ENCODE data around the gene SLC15A4.
A peak's percentile ranks its signal among the peaks of the same experiment; 100 is the strongest.

Gene SLC15A4

DNA sequence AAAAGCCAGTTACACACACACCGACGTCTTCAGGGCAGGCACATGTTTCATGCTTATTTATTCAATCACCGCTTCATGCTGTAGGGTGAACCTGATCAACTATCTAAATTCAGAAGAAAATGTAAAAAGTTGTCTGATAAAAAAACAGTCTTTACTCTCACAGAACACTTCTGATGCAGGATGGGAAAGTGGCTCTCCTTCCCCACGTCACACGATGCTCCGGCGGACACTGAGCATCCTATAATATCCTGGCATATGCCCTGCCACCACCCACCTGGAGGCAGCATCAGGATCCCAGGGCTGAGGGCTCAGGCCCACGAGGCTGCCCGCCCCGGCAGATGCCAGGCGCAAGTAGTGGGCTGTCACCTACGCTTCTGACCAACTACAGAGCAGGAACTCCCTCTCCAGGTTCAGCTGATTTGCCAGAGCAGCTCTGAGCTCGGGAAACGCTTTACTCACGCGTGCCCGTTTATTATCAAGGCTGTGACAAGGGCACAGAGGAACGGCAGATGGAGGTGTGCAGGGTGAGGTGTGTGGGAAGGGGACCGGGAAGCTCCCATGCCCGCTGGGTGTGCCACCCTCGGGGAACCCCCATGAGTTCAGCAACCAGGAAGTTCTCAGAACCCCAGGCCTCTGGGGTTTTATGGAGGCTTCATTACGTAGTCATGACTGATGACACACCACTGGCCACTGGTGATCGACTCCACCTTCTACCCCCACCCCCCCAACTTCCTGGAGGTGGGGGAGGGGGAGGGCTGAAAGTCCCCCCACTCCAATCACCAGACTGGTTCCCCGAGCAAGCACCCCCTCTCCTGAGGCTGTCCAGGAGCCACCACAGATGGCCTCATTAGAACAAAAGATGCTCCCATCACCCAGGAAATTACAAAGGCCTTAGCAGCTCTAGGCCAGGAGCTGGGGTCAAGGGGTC is 32.1 kb downstream of the SLC15A4 start:
- ChIA-PET CTCF (interaction anchor here (5.9 to 9.7 kb wide), 2 partner anchors 9 to 19 kb away, joined by 28 to 71 read pairs; no protein-coding TSS in a partner anchor), POLR2A (no interaction called here)
- TF ChIP-seq, protein P1, sequence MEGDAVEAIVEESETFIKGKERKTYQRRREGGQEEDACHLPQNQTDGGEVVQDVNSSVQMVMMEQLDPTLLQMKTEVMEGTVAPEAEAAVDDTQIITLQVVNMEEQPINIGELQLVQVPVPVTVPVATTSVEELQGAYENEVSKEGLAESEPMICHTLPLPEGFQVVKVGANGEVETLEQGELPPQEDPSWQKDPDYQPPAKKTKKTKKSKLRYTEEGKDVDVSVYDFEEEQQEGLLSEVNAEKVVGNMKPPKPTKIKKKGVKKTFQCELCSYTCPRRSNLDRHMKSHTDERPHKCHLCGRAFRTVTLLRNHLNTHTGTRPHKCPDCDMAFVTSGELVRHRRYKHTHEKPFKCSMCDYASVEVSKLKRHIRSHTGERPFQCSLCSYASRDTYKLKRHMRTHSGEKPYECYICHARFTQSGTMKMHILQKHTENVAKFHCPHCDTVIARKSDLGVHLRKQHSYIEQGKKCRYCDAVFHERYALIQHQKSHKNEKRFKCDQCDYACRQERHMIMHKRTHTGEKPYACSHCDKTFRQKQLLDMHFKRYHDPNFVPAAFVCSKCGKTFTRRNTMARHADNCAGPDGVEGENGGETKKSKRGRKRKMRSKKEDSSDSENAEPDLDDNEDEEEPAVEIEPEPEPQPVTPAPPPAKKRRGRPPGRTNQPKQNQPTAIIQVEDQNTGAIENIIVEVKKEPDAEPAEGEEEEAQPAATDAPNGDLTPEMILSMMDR (IDR thresholded peaks at IDR 0.05; ENCODE audit: control extremely low read depth, extremely low read depth, low read depth, missing control alignments), result no peak
- no peak for DNase-seq (ENCODE audit: extremely low spot score)

DNA sequence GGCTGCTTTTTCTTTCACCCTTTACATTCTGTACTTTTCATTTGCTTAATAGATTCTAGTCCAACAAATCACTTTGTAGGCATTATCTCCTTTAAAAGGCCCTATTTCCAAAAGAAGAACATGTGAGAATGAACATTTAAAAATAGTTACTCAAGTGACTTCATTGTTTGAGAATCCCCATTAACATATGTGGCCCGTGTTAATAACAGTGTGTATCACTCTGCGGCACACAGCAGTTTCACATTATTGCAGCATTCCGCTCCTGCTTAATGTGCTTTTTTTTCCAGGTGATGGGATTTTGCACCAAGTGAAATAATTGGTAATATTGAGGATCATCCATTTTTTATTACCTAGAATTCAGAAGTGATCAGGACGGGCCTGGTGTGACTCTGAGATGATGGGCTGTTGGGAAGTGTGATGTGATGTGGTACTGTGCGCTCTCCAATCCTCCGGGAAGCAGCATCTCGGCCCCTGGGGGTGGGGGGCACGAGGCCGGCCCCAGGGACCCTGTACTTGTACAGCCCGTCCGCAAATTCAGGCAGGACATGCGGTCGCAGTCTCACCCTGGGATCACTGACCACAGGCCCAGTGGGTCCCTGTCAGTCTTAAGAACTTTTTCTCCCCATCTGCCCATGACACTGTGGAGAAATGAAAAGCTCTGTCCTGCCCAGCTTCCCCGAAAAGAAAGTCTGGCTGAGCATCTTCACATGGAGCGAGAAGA is 32.9 kb downstream of the SLC15A4 start:
- TF ChIP-seq, protein P1 (IDR thresholded peaks at IDR 0.05; ENCODE audit: control extremely low read depth, extremely low read depth, low read depth, missing control alignments), result no peak
- ChIA-PET POLR2A (interaction anchor here (1.0 to 1.9 kb wide), 2 partner anchors 19 to 30 kb away, joined by 5 to 9 read pairs; no protein-coding TSS in a partner anchor), CTCF (interaction anchor here (9.7 kb wide), 1 partner anchor 20 kb away, joined by 71 read pairs; no protein-coding TSS in a partner anchor)
- no peak for DNase-seq (ENCODE audit: extremely low spot score)

DNA sequence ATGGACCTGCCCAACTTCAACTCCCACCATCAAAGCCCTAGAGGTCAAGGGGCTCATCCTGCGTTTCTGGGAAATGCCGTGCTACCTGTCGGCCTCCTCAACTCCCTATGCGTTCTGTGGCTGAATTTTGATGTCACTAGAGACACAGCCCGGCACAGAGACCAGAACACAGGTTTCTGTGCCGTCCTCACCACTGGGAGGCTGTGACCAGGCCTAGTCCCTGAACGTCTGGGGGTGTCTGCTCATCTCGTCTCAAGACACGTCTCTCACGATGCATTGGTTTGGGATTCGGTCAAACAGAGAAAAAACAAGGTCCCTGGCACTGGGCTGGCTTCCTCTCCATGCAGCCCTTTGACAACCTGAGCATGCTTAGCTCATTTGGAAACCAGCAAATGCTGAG is 33.5 kb downstream of the SLC15A4 start:
- POLR2A ChIA-PET, result interaction anchor here (1.0 to 1.9 kb wide), 2 partner anchors 20 to 30 kb away, joined by 5 to 9 read pairs; no protein-coding TSS in a partner anchor
- TF ChIP-seq, protein P1 (IDR thresholded peaks at IDR 0.05; ENCODE audit: control extremely low read depth, extremely low read depth, low read depth, missing control alignments), result no peak
- CTCF ChIA-PET, result interaction anchor here (1.3 kb wide), 1 partner anchor 12 kb away, joined by 3 read pairs; no protein-coding TSS in a partner anchor

DNA sequence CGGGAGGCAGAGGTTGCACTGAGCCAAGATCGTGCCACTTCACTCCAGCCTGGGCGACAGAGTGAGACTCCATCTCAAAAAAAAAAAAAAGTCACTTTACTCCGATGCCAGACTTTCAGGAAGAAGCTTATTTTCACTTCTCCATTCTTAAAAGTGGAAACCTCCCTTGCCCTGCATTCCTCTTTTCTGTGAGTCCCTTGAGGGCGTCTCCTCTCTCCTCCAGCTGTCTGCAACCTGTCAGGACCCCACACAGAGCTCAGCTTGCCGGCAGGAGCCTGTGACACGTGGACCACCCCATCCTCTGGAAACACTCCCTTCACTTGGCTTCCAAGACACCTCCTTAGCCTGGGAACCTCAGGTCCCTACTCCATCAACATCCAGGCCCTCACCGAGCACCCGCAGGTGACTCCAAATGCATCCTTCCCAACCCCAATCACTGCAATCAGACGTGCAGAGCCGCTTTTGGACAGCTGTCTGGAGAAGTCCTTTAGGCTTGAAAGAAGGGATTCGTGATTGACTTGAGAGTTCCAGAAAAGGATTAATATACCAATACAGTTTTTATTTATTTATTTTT is 34.3 kb downstream of the SLC15A4 start:
- ChIA-PET POLR2A (interaction anchor here (0.6 to 1.9 kb wide), 5 partner anchors 9 to 125 kb away, joined by 3 to 9 read pairs (median 4); no protein-coding TSS in a partner anchor), CTCF (interaction anchor here (1.1 to 1.9 kb wide), 3 partner anchors 9 to 1124 kb away, joined by 3 to 8 read pairs (median 3); no protein-coding TSS in a partner anchor)
- DNase-seq (ENCODE audit: extremely low spot score), result no peak
- TF ChIP-seq, protein P1 (IDR thresholded peaks at IDR 0.05; ENCODE audit: control extremely low read depth, extremely low read depth, low read depth, missing control alignments), result no peak

More for the DNA sequence above, 33.5 kb downstream of the SLC15A4 start:
- peak; percentile 39 for DNase-seq (ENCODE audit: extremely low spot score)

DNA sequence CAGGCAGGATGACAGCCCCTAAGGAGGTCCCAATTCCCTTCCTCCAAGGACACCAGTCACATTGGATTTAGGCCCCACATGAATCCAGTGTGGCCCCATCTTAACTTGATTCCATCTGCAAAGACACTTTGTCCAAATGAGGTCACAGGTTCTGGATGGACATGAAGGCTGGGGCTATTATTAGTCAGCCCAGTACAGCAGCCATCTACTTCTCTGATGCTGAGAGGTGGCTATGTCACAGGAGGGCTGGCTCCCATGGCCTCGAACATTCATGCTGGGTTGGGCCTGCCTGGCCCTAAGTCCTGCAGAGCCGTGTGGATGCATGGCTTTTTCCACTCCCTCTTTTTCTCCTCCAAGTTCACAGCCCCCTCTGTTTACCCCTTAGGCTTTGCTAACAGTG is 35.9 kb downstream of the SLC15A4 start:
- POLR2A ChIA-PET, result no interaction called here
- CTCF ChIA-PET, result interaction anchor here (1.9 to 3.4 kb wide), 2 partner anchors 10 kb away, joined by 8 to 12 read pairs; no protein-coding TSS in a partner anchor
- TF ChIP-seq, protein P1 (IDR thresholded peaks at IDR 0.05; ENCODE audit: control extremely low read depth, extremely low read depth, low read depth, missing control alignments), result no peak
- DNase-seq (ENCODE audit: extremely low spot score), result no peak
